ENCODE measurements around the gene DPM1. TPM values are rescaled to one million over a fixed set of nuclear protein-coding genes. Genes with fewer than 3 reads are reported as not detected.

The DPM1 gene
- polyA plus RNA-seq, 1 donor from 2014 or later: 137 TPM

- TF ChIP-seq CTCF (IDR thresholded peaks at IDR 0.05; ENCODE audit: poor library complexity, severe bottlenecking) (no peak), EZH2 (IDR thresholded peaks at IDR 0.05; ENCODE audit: borderline replicate concordance, insufficient read depth, low read length, poor library complexity, severe bottlenecking) (no peak), REST (IDR thresholded peaks at IDR 0.05; ENCODE audit: borderline replicate concordance) (no peak), POLR2AphosphoS5 (IDR thresholded peaks at IDR 0.05) (no peak), TAF1 (IDR thresholded peaks at IDR 0.05; ENCODE audit: low read depth) (no peak), SMC3 (conservative IDR thresholded peaks at IDR 0.05; ENCODE audit: poor library complexity) (no peak), RAD21 (conservative IDR thresholded peaks at IDR 0.05) (no peak), EP300 (conservative IDR thresholded peaks at IDR 0.05; ENCODE audit: poor library complexity, severe bottlenecking) (no peak), MXI1 (conservative IDR thresholded peaks at IDR 0.05; ENCODE audit: poor library complexity, severe bottlenecking) (no peak)
- Histone ChIP-seq H3K36me3 (ENCODE audit: insufficient read depth, low read length) (no peaks in the 10 kb centered on the region), H3K27ac (ENCODE audit: low read length) (no peak overlapping the region), H4K20me1 (ENCODE audit: insufficient read depth) (peaks cover 95% of the 10 kb centered on the region), H3K9me2 (ENCODE audit: insufficient read depth, low read length) (no peaks in the 10 kb centered on the region), H3K4me3 (ENCODE audit: low read length) (no peak overlapping the region), H3K9ac (ENCODE audit: low read length) (no peak overlapping the region), H3K79me2 (replicated peaks; ENCODE audit: insufficient read depth, low read length) (peaks cover 100% of the 10 kb centered on the region), H3K27me3 (ENCODE audit: insufficient read depth, low read depth, low read length) (no peaks in the 10 kb centered on the region), H3K4me2 (ENCODE audit: low read length) (no peak overlapping the region), H3F3A (ENCODE audit: insufficient read depth, low read length, poor library complexity, severe bottlenecking) (no peaks in the 10 kb centered on the region), H2AFZ (ENCODE audit: low read depth, low read length) (no peak overlapping the region), H3K9me3 (ENCODE audit: low read length) (no peaks in the 10 kb centered on the region)
Observed at GRCh38 chr20:50913690-50914375, 44.5 kb downstream of the DPM1 start.

GRCh38 chr20:50911716-50912115, 46.6 kb downstream of the DPM1 start:
- H3K4me3 ChIP-seq (ENCODE audit: low read length): no peak overlapping the region
- H3K27me3 ChIP-seq (ENCODE audit: insufficient read depth, low read depth, low read length): no peaks in the 10 kb centered on the region
- H3K9ac ChIP-seq (ENCODE audit: low read length): no peak overlapping the region
- H3K36me3 ChIP-seq (ENCODE audit: insufficient read depth, low read length): no peaks in the 10 kb centered on the region
- H3F3A ChIP-seq (ENCODE audit: insufficient read depth, low read length, poor library complexity, severe bottlenecking): no peaks in the 10 kb centered on the region
- H3K9me3 ChIP-seq (ENCODE audit: low read length): no peaks in the 10 kb centered on the region
- H2AFZ ChIP-seq (ENCODE audit: low read depth, low read length): no peak overlapping the region
- peaks cover 97% of the 10 kb centered on the region for H3K79me2 ChIP-seq (replicated peaks; ENCODE audit: insufficient read depth, low read length)
- no peak for TF ChIP-seq MXI1 (conservative IDR thresholded peaks at IDR 0.05; ENCODE audit: poor library complexity, severe bottlenecking)
- TF ChIP-seq EZH2 (IDR thresholded peaks at IDR 0.05; ENCODE audit: borderline replicate concordance, insufficient read depth, low read length, poor library complexity, severe bottlenecking): no peak
- TF ChIP-seq EP300 (conservative IDR thresholded peaks at IDR 0.05; ENCODE audit: poor library complexity, severe bottlenecking): no peak
- TF ChIP-seq SMC3 (conservative IDR thresholded peaks at IDR 0.05; ENCODE audit: poor library complexity): no peak
- TF ChIP-seq TAF1 (IDR thresholded peaks at IDR 0.05; ENCODE audit: low read depth): no peak
- H3K4me2 ChIP-seq (ENCODE audit: low read length): no peak overlapping the region
- H3K27ac ChIP-seq (ENCODE audit: low read length): no peak overlapping the region
- no peaks in the 10 kb centered on the region for H3K9me2 ChIP-seq (ENCODE audit: insufficient read depth, low read length)
- H4K20me1 ChIP-seq (ENCODE audit: insufficient read depth): peaks cover 78% of the 10 kb centered on the region
